ENCODE data around the gene HTR3D.
"Not testable (repeated sequence)": the region's sequence is repeated elsewhere in the genome, so short reads cannot be mapped to it uniquely, and the experiment has no call there.

Gene HTR3D

DNA sequence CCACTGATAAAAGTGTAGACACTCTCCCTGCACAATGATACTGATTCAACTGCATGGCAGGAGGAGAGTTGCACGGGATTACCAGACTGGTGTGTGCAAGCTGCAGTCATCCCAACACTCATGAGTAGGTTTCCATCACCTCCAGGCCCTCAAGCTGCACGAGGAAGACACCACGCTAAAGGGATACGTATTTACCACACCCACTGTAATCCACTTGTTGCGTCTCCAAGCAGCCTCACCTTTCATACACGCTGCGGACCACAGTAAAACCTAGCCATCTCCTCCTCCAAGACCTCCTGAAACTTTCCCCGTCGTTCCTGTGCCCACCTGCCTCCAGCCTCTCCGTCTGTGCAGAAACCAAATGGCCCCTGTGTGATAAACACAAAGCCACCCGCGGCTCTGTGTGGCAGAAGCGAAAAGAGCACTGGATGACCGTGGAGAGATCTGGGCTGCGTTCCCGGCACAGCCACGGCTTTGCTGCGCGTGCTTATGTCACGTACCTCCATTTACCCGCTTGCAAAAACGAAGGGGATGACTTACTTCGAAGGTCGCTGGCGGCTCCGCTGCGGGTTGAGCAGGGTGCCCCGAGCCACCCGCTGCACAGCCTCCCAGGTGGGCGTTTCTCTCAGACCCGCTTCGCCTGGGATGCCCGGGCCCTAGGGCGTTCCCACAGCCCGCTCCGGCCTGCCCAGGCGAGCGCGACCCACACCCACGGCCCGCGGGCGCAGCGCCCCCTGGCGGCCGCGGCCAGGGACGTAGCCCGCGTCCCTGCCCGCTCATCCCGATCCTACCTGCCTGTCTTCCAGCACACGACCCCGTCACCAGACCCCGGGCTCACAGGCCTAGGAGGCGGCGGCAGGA is 14.5 kb upstream of the HTR3D start:
- peak; percentile 67 for DNase-seq (ENCODE audit: low read depth)

DNA sequence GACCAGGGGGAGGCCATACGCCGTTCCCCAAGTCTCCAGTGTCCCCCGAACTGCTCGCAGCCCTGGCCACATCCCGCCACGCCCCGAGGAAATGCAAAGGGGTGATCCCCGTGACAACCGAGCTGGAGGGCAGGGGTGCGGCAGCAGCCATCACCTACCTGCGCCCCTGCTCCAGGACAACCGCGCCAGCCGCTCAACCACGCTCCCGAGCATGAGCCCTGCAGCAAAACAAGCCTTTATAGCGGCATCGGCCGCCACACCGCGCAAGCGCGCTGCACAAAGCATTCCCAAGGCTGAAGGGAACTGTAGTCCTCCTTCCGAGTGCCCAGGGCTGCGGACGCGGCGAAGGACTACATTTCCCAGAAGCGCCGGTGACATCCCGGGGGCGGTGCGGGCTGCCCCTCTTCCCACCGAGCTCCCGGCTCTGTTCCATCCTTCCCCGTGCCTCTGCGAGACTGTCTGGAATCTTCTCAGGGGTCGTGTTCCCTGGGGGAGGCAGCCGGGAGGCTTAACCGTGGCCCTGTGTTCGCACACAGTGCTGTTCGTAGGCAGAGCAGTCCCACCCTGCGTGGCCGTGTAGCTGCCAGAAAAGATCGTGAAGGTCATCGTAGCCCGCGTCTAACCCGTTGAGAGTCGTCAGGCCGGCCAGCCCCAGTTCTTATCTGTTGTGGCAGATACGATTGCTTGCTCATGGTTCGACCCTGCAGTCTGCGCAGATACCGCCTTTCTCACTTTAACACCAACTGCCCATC is 13.7 kb upstream of the HTR3D start, which contains the start of gene ABCC5:
Gene ABCC5, minus strand, starts transcription at position 213 of the 752 bp plus-strand sequence. CDS start 3,492 bp downstream, outside the sequence.
- peak; percentile 94 for DNase-seq (ENCODE audit: low read depth)

- DNase-seq (ENCODE audit: low read depth), result no peak
These were observed 13.0 kb upstream of the HTR3D start for GRCh38 chr3:184018424-184018973.

GRCh38 chr3:184022323-184022722 is 9.2 kb upstream of the HTR3D start:
- no peak for DNase-seq (ENCODE audit: low read depth)

DNA sequence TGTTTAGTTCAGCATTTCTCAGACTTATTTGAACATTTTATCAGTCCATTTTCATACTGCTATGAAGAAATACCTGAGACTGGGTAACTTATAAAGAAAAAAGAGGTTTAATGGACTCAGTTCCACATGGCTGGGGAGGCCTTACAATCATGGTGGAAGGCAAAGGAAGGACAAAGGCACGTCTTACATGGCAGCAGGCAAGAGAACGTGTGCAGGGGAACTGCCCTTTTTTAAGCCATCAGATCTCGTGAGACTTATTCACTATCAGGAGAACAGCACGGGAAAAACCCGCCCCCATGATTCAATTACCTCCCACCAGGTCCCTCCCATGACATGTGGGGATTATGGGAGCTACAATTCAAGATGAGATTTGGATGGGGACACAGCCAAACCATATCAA is 6.3 kb upstream of the HTR3D start:
- DNase-seq (ENCODE audit: low read depth), result not testable (repeated sequence)

- not testable (repeated sequence) for DNase-seq (ENCODE audit: low read depth)
These were observed 3.2 kb upstream of the HTR3D start for GRCh38 chr3:184028275-184028890.

- DNase-seq (ENCODE audit: low read depth), result no peak
These were observed 2.1 kb upstream of the HTR3D start for GRCh38 chr3:184029443-184029842.

GRCh38 chr3:184030536-184030935 is 1.0 kb upstream of the HTR3D start:
- DNase-seq (ENCODE audit: low read depth), result no peak

DNA sequence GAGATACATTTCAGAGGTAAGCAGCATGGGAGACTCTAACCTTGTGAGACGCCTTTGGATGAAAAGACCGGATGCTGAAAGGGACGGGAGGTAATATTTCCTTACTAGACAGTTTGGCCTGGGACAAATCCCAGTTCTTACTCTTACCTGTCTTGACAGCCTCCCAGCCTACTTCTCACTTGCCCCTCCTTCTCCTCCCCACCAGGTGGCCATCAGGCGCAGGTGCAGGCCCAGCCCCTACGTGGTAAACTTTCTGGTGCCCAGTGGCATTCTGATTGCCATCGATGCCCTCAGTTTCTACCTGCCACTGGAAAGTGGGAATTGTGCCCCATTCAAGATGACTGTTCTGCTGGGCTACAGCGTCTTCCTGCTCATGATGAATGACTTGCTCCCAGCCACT is 6.3 kb downstream of the HTR3D start:
- DNase-seq (ENCODE audit: low read depth), result no peak

DNA sequence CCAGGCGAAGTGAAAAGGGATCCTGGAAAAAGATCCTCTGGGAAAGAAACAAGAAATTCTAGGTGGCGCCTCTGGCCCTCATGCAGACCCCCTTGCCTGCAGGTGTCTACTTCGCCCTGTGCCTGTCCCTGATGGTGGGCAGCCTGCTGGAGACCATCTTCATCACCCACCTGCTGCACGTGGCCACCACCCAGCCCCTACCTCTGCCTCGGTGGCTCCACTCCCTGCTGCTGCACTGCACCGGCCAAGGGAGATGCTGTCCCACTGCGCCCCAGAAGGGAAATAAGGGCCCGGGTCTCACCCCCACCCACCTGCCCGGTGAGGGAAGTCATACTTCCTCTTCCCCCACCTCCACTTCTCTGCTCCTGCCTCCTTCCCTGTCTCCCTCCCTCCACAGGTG is 6.8 kb downstream of the HTR3D start:
- DNase-seq (ENCODE audit: low read depth), result not testable (repeated sequence)

GRCh38 chr3:184039414-184039813 is 7.9 kb downstream of the HTR3D start:
- DNase-seq (ENCODE audit: low read depth), result no peak

GRCh38 chr3:184040010-184040409 is 8.5 kb downstream of the HTR3D start:
- peak; percentile 67 for DNase-seq (ENCODE audit: low read depth)

DNA sequence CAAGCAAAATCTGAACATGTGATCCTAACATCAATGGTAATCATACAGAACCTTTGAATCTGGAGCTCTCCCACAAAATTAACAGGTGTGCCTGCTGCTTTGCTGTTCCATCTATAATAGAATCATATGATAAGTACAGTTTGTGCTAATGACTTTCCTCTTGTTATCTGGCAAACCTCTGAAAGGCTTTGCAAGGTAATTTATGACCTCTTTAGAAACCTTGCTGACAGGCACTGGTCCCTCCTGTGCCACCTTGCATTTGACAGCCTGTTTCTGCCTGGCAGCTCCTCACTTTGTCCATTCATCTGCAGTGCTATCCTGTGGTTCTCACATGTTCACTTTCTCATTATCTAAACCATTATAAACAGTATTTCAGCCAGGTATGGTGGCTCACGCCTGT is 11.1 kb downstream of the HTR3D start:
- no peak for DNase-seq (ENCODE audit: low read depth)

DNA sequence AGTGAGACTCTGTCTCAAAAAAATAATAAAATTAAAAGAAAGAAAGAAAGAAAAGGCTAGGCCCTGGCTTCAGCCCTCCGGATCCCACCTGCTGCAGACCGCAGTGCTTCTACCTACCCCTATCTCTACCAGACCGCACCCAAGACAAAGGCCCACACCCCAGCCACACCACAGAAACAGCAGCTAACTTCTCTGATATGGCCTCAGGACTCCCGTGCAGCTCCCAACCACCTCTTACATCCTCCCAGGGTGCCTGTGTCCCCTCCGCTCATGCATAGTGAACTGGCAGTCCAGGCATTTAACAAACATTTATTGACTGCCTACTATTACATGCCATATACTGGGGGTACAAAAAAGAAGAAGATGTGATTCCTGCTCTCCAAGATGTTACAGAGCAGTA is 14.5 kb downstream of the HTR3D start:
- no peak for DNase-seq (ENCODE audit: low read depth)

DNA sequence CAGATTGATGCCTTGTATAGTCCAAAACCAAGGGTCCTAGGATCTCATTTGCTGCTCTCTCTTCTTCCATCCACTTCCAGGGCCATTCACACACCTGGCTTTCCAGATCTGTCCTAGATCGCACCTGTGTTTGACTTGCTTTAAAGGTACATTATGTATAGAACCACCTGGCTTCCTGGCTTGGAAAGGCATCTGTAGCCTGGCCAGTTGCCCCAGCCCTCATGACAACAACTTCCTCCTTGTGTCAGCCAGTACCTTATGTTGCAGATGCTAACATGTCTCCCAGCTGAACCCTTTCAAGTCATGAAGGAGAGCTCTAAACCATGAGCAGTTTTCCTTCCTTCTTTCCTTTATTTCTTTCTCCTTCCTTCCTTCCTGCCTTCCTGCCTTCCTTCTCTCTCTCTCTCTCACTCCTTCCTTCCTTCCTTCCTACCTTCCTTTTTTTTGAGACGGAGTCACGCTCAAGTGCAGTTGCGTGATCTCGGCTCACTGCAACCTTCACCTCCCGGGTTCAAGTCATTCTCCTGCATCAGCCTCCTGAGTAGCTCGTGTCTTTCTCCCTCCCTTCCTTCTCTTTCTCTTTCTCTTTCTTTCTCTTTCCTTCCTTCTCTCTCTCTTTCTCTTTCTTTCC is 18.8 kb downstream of the HTR3D start:
- DNase-seq (ENCODE audit: low read depth), result no peak

DNA sequence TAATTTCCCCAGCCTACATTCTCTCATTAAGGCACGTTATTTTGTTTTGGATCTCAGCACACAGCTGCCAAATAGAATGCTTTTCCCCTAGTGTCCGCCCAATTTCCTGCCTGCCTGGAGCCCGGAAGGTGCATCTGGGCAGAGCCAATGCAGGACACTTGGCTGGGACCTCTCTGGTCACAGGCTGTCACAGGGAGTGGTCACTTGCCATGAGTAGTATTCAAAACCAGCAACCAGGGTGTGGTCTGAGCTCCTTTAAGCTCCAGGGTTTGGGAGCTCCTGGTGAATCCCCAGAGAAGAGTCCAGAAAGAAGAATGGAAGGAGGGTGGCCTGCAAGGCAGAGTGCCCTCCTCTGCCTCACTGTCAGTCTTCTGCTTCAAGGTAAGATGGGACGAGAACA is 21.2 kb downstream of the HTR3D start, which contains the start of gene HTR3C:
Gene HTR3C, plus strand, starts transcription at position 281 of the 400 bp plus-strand sequence. Its CDS starts 34 bp downstream, at position 315.
- DNase-seq (ENCODE audit: low read depth), result no peak

DNA sequence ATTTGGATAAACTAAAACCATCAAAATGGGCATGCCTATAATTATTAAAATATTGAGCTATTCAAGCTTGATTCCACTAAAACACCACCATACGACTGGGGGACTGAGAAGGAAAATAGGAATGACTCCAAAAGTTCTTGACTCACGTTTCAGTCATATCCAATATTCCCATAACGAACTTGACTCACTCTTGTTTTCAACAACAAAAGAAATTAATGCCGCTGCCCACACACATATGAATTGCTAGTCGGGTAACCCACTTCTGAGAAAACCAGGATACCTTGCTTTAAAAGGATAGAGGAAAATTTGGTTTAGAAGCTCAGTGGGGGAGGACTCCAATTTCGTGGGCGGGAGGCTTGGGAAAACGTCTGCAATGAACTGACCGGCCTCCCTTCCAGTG is 26.5 kb downstream of the HTR3D start:
- DNase-seq (ENCODE audit: low read depth), result peak; percentile 86

GRCh38 chr3:184059424-184059823 is 27.9 kb downstream of the HTR3D start:
- DNase-seq (ENCODE audit: low read depth), result no peak

- DNase-seq (ENCODE audit: low read depth), result no peak
These were observed 31.1 kb downstream of the HTR3D start for GRCh38 chr3:184062637-184063036.

- DNase-seq (ENCODE audit: low read depth), result peak; percentile 61
These were observed 34.7 kb downstream of the HTR3D start for GRCh38 chr3:184066211-184066610.

GRCh38 chr3:184067573-184068055 is 36.1 kb downstream of the HTR3D start:
- no peak for DNase-seq (ENCODE audit: low read depth)

- no peak for DNase-seq (ENCODE audit: low read depth)
These were observed 36.8 kb downstream of the HTR3D start for GRCh38 chr3:184068344-184068743.
